Panc1 (cell line): ENCODE data around the gene ZNF469.

Source experiments
- CTCF ChIP-seq: fragments of 450-650 bp; IDR thresholded peaks from 2 replicates; pipeline ENCODE4 v1.5.1; 2017; ENCODE audit warnings: mild to moderate bottlenecking
- POLR2AphosphoS5 ChIP-seq: IDR thresholded peaks from 2 replicates; pipeline ENCODE4 v1.6.1; 2012; ENCODE audit warnings: mild to moderate bottlenecking, low read depth, low read length, moderate library complexity
- REST ChIP-seq, 2 experiments: IDR thresholded peaks; 2 replicates each; pipeline ENCODE4 v1.6.1; 2011 to 2012; ENCODE audit warnings: low read depth in 2 of 2, control low read depth in 1 of 2, low read length in 1 of 2, mild to moderate bottlenecking in 1 of 2, moderate library complexity in 1 of 2; ENCODE audit not compliant: insufficient read depth in 1 of 2

DNA sequence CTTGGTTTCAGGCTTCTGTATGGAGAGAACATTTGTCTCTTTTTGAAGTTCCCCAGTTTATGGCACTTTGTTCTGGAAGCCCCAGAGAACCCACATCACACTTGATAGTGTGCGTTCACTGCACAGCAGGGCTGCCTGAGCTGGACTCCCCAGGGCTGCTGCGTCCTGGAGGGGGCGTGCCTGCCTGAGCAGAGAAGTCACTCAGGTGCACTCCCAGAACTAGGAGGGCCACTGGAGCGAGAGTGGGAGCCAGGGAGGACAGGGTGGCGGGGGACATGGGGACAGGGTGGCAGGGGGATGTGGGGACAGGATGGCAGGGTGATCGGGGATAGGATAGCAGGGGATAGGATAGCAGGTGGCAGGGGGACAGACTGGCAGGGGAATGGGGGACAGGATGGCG, 43.9 kb upstream of the ZNF469 start:
- TF ChIP-seq REST (IDR thresholded peaks at IDR 0.05; ENCODE audit: insufficient read depth in 1 of 2, low read depth in 2 of 2, low read length in 1 of 2) = no peak
- TF ChIP-seq CTCF = no peak
- no peak for TF ChIP-seq POLR2AphosphoS5
